ENCODE data around the gene SEC16A. TPM values are rescaled to one million over a fixed set of nuclear protein-coding genes. Genes with fewer than 3 reads are reported as not detected.

The SEC16A gene
- total and polyA plus RNA-seq, 7 experiments from 2014 or later: 25.4 to 88.5 (median 83.0) TPM

DNA sequence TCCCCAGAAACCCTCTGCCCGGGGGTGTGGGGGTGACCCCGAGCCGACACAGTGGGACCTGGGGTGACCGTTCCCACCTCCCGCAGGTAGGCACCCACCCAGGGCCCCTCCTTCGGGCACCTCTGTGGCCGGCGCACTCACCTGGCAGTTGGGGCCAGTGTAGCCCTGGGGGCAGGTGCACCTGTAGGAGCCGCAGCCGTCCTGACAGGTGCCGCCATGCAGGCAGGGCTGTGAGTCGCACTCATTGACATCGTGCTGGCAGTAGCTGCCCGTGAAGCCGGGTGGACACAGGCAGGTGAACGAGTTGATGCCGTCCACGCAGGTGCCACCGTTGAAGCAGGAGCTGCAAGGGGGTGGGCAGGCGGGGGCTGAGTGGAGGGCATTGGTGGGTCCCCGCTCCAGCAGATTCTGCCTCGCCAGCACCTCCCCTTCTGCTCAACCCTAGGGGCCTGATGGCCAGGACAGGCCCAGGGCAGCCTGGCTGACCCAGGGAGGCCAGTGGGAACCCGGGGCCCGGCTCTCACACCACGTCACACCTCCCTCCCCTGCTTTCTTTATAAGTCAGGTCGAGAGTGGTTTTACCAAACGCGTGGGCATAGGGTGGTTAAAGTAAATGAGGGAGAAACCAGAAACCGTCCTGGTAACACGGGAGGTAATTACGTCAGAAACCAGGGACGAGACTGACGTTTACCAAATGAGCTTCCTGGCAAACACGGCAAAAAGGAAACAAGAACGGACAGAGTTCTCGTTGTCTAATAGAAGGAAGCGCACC, 26.1 kb upstream of the SEC16A start:
- Histone ChIP-seq H3K4me1 (ENCODE audit: control insufficient read depth in 2 of 2, insufficient read depth in 2 of 2, low read length in 2 of 2) (no peaks in the 10 kb centered on the region), H3K27ac (ENCODE audit: low read depth, low read length) (no peak overlapping the region), H3K9me3 (ENCODE audit: control insufficient read depth in 2 of 3, low read length in 3 of 3) (no peaks in the 10 kb centered on the region), H3K27me3 (ENCODE audit: control insufficient read depth in 2 of 2, insufficient read depth in 2 of 2, low read length in 2 of 2) (no peaks in the 10 kb centered on the region), H3K4me3 (ENCODE audit: low read length) (no peak overlapping the region), H3K36me3 (ENCODE audit: control insufficient read depth in 2 of 3, insufficient read depth in 3 of 3, low read length in 3 of 3) (peaks cover 0 to 100% (median 11%) of the 10 kb centered on the region in 3 experiments)
- Mint-ChIP-seq H3K27me3 (no peaks in the 10 kb centered on the region), H3K4me3 (no peak overlapping the region), H3K4me1 (no peaks in the 10 kb centered on the region), H3K36me3 (peaks cover 0 to 6% (median 0%) of the 10 kb centered on the region in 5 donors), H3K27ac (no peak overlapping the region), H3K9me3 (no peaks in the 10 kb centered on the region)
- CTCF ChIA-PET: no interaction called here
- POLR2A ChIA-PET: no interaction called here
- intact Hi-C loops (cut with micrococcal nuclease): no loop called here
- DNase-seq (no peak), ATAC-seq (no peak)

DNA sequence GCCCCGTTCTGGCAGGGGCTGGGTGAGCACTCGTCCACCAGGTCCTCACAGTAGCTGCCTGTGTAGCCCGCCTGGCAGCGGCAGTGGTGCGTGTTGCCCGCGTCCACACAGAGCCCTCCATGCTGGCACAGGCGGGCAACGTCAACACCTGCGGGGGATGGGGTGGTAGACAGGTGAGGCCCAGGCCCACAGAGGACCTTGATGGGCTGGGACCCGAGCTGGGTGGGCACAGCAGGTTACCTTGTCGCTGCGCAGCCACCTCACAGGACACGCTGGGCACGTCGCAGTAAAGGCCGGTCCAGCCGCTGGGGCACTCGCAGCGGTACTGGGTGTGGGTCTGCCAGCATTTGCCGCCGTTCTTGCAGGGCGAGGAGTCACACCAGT, 25.1 kb upstream of the SEC16A start:
- Histone ChIP-seq H3K27ac (ENCODE audit: low read depth, low read length) (no peak overlapping the region), H3K4me1 (ENCODE audit: control insufficient read depth in 2 of 2, insufficient read depth in 2 of 2, low read length in 2 of 2) (no peaks in the 10 kb centered on the region), H3K27me3 (ENCODE audit: control insufficient read depth in 2 of 2, insufficient read depth in 2 of 2, low read length in 2 of 2) (no peaks in the 10 kb centered on the region), H3K9me3 (ENCODE audit: control insufficient read depth in 2 of 3, low read length in 3 of 3) (no peaks in the 10 kb centered on the region), H3K36me3 (ENCODE audit: control insufficient read depth in 2 of 3, insufficient read depth in 3 of 3, low read length in 3 of 3) (peaks cover 0 to 100% (median 15%) of the 10 kb centered on the region in 3 experiments), H3K4me3 (ENCODE audit: low read length) (no peak overlapping the region)
- Mint-ChIP-seq H3K4me3 (no peak overlapping the region), H3K27me3 (no peaks in the 10 kb centered on the region), H3K27ac (no peak overlapping the region), H3K36me3 (peaks cover 0 to 6% (median 0%) of the 10 kb centered on the region in 5 donors), H3K4me1 (no peaks in the 10 kb centered on the region), H3K9me3 (no peaks in the 10 kb centered on the region)
- CTCF ChIA-PET: no interaction called here
- no peak for ATAC-seq
- intact Hi-C loops (cut with micrococcal nuclease): no loop called here
- DNase-seq: no peak
- POLR2A ChIA-PET: no interaction called here

DNA sequence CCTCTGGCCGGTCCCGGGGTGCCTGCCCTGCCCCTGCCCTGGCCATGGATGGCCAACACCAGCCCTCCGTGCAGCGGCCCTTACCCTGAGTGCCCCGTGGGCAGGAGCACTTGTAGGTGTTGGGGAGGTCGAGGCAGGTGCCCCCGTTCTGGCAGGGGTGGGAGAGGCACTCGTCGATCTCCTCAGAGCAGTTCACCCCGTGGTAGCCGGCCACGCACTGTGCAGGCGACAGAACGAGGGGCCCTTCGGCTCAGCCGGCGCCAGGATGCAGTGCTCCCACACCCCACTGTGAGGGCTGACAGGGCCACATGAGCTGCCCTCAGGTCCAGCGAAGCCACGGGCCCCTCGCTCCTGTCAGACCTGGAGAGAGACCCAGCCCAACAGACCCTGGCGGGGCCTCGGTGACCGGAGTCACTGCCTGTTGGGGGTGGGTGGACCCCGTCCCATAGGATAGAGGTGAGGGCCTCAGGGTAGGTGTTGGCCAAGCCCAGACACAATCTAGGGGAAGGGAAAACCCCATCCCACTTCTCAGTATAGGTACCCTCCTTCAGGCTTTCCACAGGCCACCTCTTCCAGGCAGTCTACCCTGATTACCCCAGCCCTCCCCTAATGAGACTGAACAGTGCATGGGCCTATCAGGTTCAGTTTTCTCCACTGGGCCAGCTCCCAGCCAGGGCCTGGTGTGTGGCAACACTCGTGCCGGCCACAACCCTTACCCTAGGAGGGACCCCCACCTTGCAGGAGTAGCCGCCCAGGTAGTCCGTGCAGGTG, 24.6 kb upstream of the SEC16A start:
- no peak for DNase-seq
- H3K27me3 Mint-ChIP-seq: no peaks in the 10 kb centered on the region
- no peak overlapping the region for H3K27ac Mint-ChIP-seq
- H3K4me1 ChIP-seq (ENCODE audit: control insufficient read depth in 2 of 2, insufficient read depth in 2 of 2, low read length in 2 of 2): no peaks in the 10 kb centered on the region
- CTCF ChIA-PET: no interaction called here
- no peak overlapping the region for H3K27ac ChIP-seq (ENCODE audit: low read depth, low read length)
- ATAC-seq: no peak
- H3K4me1 Mint-ChIP-seq: no peaks in the 10 kb centered on the region
- H3K36me3 ChIP-seq (ENCODE audit: control insufficient read depth in 2 of 3, insufficient read depth in 3 of 3, low read length in 3 of 3): peaks cover 0 to 100% (median 15%) of the 10 kb centered on the region in 3 experiments
- H3K9me3 Mint-ChIP-seq: no peaks in the 10 kb centered on the region
- H3K36me3 Mint-ChIP-seq: peaks cover 0 to 9% (median 0%) of the 10 kb centered on the region in 5 donors
- no peak overlapping the region for H3K4me3 ChIP-seq (ENCODE audit: low read length)
- H3K9me3 ChIP-seq (ENCODE audit: control insufficient read depth in 2 of 3, low read length in 3 of 3): no peaks in the 10 kb centered on the region
- intact Hi-C loops (cut with micrococcal nuclease): no loop called here
- H3K27me3 ChIP-seq (ENCODE audit: control insufficient read depth in 2 of 2, insufficient read depth in 2 of 2, low read length in 2 of 2): no peaks in the 10 kb centered on the region
- no peak overlapping the region for H3K4me3 Mint-ChIP-seq
- POLR2A ChIA-PET: no interaction called here

DNA sequence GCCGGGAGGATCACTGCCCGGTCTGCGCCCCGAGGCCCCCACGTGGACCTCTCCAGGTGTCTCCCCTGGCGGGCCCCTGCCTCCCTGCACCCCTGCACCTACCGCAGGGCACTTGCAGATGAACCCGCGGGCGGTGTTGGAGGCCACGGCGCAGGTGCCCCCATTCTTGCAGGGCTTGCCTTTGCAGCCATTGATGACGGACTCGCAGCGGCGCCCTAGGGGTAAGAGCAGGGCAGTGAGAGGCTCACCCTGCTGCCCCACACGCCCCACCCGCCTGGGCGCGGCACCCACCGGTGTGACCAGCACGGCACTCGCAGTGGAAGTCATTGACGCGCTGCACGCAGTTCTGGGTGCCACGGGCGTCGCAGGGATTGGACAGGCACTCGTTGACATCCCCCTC, 23.6 kb upstream of the SEC16A start:
- intact Hi-C loops (cut with micrococcal nuclease): no loop called here
- no peaks in the 10 kb centered on the region for H3K9me3 ChIP-seq (ENCODE audit: control insufficient read depth in 2 of 3, low read length in 3 of 3)
- Mint-ChIP-seq H3K4me3 (no peak overlapping the region), H3K36me3 (peaks cover 0 to 10% (median under 1%) of the 10 kb centered on the region in 5 donors), H3K27me3 (no peaks in the 10 kb centered on the region), H3K9me3 (no peaks in the 10 kb centered on the region), H3K4me1 (no peaks in the 10 kb centered on the region), H3K27ac (no peak overlapping the region)
- ChIA-PET CTCF (no interaction called here), POLR2A (no interaction called here)
- no peak for DNase-seq
- H3K36me3 ChIP-seq (ENCODE audit: control insufficient read depth in 2 of 3, insufficient read depth in 3 of 3, low read length in 3 of 3): peaks cover 0 to 100% (median 12%) of the 10 kb centered on the region in 3 experiments
- no peaks in the 10 kb centered on the region for H3K4me1 ChIP-seq (ENCODE audit: control insufficient read depth in 2 of 2, insufficient read depth in 2 of 2, low read length in 2 of 2)
- no peak overlapping the region for H3K27ac ChIP-seq (ENCODE audit: low read depth, low read length)
- no peak for ATAC-seq
- no peak overlapping the region for H3K4me3 ChIP-seq (ENCODE audit: low read length)
- no peaks in the 10 kb centered on the region for H3K27me3 ChIP-seq (ENCODE audit: control insufficient read depth in 2 of 2, insufficient read depth in 2 of 2, low read length in 2 of 2)

DNA sequence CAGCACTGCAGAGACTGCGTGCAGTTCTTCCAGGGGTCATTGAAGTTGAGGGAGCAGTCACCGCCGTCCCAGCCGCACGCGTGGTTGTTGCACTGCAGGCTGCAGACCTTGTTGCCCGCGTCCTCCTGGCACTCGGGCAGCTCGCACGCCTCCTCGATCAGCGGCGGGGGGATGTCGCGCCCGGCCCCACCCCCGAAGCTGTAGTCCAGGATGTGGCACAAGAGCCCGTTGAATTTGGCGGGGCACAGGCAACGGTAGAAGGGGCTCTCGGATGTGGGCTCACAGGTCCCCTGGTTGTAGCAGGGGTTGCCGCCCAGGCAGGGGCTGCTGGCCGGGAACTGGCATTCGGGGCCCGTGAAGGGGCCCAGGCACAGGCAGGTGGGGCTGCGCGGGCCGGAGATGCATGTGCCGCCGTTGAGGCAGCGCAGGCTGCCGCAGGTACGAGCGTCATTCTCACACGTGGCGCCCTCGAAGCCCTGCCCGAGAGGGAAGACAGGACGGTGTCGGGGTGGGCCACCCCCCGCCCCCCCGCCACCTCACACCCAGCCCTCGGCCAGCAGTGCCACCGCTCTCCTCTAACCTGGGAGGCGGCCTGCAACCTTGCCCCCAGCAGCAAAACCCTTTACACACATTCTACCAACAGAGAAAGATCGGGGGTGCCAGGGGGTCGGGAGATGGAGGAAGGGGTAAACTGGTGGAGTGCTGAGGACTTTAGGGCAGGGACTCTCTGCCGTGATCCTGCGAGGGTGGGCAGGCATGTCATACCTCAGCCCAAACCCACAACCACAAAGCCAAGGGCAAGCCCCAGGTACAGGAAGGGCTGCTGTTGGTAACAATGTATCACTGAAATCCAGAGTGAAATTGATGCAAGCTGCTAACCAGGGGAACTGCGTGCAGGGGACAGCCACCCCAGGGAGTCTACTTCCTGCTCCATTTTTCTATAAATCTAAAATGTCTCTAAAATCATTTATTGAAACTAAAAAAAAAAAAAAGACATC, 22.9 kb upstream of the SEC16A start:
- no peak overlapping the region for H3K27ac ChIP-seq (ENCODE audit: low read depth, low read length)
- no peaks in the 10 kb centered on the region for H3K9me3 Mint-ChIP-seq
- peaks cover 0 to 100% (median 12%) of the 10 kb centered on the region in 3 experiments for H3K36me3 ChIP-seq (ENCODE audit: control insufficient read depth in 2 of 3, insufficient read depth in 3 of 3, low read length in 3 of 3)
- ATAC-seq (no peak), DNase-seq (no peak)
- ChIA-PET CTCF (no interaction called here), POLR2A (no interaction called here)
- no peaks in the 10 kb centered on the region for H3K9me3 ChIP-seq (ENCODE audit: control insufficient read depth in 2 of 3, low read length in 3 of 3)
- no peaks in the 10 kb centered on the region for H3K4me1 ChIP-seq (ENCODE audit: control insufficient read depth in 2 of 2, insufficient read depth in 2 of 2, low read length in 2 of 2)
- peaks cover 0 to 10% (median 2%) of the 10 kb centered on the region in 5 donors for H3K36me3 Mint-ChIP-seq
- no peak overlapping the region for H3K27ac Mint-ChIP-seq
- no peak overlapping the region for H3K4me3 ChIP-seq (ENCODE audit: low read length)
- H3K27me3 Mint-ChIP-seq: no peaks in the 10 kb centered on the region
- intact Hi-C loops (cut with micrococcal nuclease): no loop called here
- no peaks in the 10 kb centered on the region for H3K4me1 Mint-ChIP-seq
- no peak overlapping the region for H3K4me3 Mint-ChIP-seq
- no peaks in the 10 kb centered on the region for H3K27me3 ChIP-seq (ENCODE audit: control insufficient read depth in 2 of 2, insufficient read depth in 2 of 2, low read length in 2 of 2)

DNA sequence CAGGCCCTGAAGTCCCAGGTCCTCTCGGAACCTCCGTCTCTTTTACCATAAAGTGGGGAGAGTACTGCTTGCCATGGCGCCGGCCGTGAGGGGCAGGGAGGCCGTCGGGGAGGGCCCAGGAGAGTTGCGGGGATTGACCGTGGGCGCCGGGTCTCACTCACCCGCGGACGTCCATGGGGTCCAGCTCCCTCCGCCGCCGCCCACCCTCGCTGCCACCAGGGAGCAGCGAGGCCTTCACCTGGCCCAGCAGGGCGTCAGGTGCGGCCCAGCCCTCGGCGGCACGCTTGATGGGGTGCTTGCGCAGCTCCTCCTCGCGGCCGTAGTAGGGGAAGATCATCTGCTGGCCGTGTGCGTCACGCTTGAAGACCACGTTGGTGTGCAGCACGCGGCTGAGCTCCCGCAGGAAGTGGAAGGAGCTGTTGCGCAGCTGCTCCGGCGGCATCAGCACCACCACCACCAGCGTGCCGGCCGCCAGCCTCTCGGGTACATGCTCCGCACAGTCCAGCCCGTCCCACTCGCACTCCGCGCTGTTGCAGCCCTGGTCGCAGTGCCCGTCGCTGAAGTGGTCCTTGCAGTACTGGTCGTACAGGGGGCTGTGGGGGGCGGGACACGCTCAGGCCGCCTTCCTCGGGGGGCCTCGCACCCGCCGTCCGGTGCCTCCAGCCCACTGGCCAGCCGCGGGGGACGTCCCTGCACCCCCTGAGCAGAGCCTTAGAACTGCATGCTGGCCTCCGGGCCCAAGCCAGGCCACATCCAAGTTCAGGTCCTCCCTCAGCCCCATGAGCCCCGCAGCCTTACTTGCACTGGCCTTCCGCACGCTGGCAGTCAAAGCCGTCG, 21.9 kb upstream of the SEC16A start:
- Mint-ChIP-seq H3K4me3 (no peak overlapping the region), H3K36me3 (peaks cover 0 to 12% (median 2%) of the 10 kb centered on the region in 5 donors), H3K4me1 (no peaks in the 10 kb centered on the region), H3K27me3 (no peaks in the 10 kb centered on the region), H3K9me3 (no peaks in the 10 kb centered on the region), H3K27ac (no peak overlapping the region)
- CTCF ChIA-PET: no interaction called here
- Histone ChIP-seq H3K27ac (ENCODE audit: low read depth, low read length) (no peak overlapping the region), H3K4me1 (ENCODE audit: control insufficient read depth in 2 of 2, insufficient read depth in 2 of 2, low read length in 2 of 2) (no peaks in the 10 kb centered on the region), H3K36me3 (ENCODE audit: control insufficient read depth in 2 of 3, insufficient read depth in 3 of 3, low read length in 3 of 3) (peaks cover 0 to 100% (median 12%) of the 10 kb centered on the region in 3 experiments), H3K27me3 (ENCODE audit: control insufficient read depth in 2 of 2, insufficient read depth in 2 of 2, low read length in 2 of 2) (no peaks in the 10 kb centered on the region), H3K4me3 (ENCODE audit: low read length) (no peak overlapping the region), H3K9me3 (ENCODE audit: control insufficient read depth in 2 of 3, low read length in 3 of 3) (no peaks in the 10 kb centered on the region)
- intact Hi-C loops (cut with micrococcal nuclease): no loop called here
- DNase-seq (no peak), ATAC-seq (no peak)
- POLR2A ChIA-PET: no interaction called here

All from naive thymus-derived CD4-positive, alpha-beta T cell (primary cell).